HG03439 (cell line): ENCODE measurements around the gene ENPP3.

Experiments
- ATAC-seq: cut with Tn5 transposase; IDR thresholded peaks from one replicate; pipeline ENCODE4 v1.9.1; 2021; ENCODE audit warnings: mild to moderate bottlenecking, moderate library complexity; ENCODE audit not compliant: unreplicated experiment

The ENPP3 gene

GRCh38 chr6:131763749-131764148 lies 126.6 kb downstream of the ENPP3 start:
- ATAC-seq, result no peak

GRCh38 chr6:131764350-131764749 lies 127.2 kb downstream of the ENPP3 start:
- ATAC-seq, result no peak

- ATAC-seq, result no peak
Observed at GRCh38 chr6:131765081-131765803, 128.1 kb downstream of the ENPP3 start.

GRCh38 chr6:131765804-131766135 lies 128.7 kb downstream of the ENPP3 start:
- no peak for ATAC-seq

- ATAC-seq, result no peak
Observed at GRCh38 chr6:131766631-131767030, 129.5 kb downstream of the ENPP3 start.

- no peak for ATAC-seq
Observed at GRCh38 chr6:131768964-131769363, 131.9 kb downstream of the ENPP3 start.

- no peak for ATAC-seq
Observed at GRCh38 chr6:131769385-131770141, 132.5 kb downstream of the ENPP3 start.

- no peak for ATAC-seq
Observed at GRCh38 chr6:131770776-131771175, 133.7 kb downstream of the ENPP3 start.

GRCh38 chr6:131773284-131773950 lies 136.3 kb downstream of the ENPP3 start:
- ATAC-seq, result no peak

GRCh38 chr6:131775886-131776285 lies 138.8 kb downstream of the ENPP3 start:
- no peak for ATAC-seq

- ATAC-seq, result no peak
Observed at GRCh38 chr6:131776985-131777384, 139.9 kb downstream of the ENPP3 start.

- no peak for ATAC-seq
Observed at GRCh38 chr6:131778169-131778568, 141.1 kb downstream of the ENPP3 start.

GRCh38 chr6:131779304-131779703 lies 142.2 kb downstream of the ENPP3 start:
- no peak for ATAC-seq

GRCh38 chr6:131780600-131780999 lies 143.5 kb downstream of the ENPP3 start:
- ATAC-seq, result no peak

- no peak for ATAC-seq
Observed at GRCh38 chr6:131781687-131782086, 144.6 kb downstream of the ENPP3 start.

- ATAC-seq, result no peak
Observed at GRCh38 chr6:131782764-131783163, 145.7 kb downstream of the ENPP3 start.

GRCh38 chr6:131784561-131784960 lies 147.5 kb downstream of the ENPP3 start:
- ATAC-seq, result no peak

GRCh38 chr6:131787079-131787478 lies 150.0 kb downstream of the ENPP3 start:
- no peak for ATAC-seq

GRCh38 chr6:131787766-131788712 lies 150.9 kb downstream of the ENPP3 start:
- ATAC-seq, result no peak

- ATAC-seq, result no peak
Observed at GRCh38 chr6:131789219-131789618, 152.1 kb downstream of the ENPP3 start.

GRCh38 chr6:131791476-131791875 lies 154.4 kb downstream of the ENPP3 start:
- ATAC-seq, result no peak
